Midbrain (tissue), 1 donor: ENCODE results near the gene UBQLNL.

Experiments
- DNase-seq: peaks from one replicate; lab custom pipeline; 2025; lab: John Stamatoyannopoulos, UW

UBQLNL gene

GRCh38 chr11:5516599-5516998 lies at the start of gene UBQLNL:
TSS of gene UBQLNL (minus strand) at chr11:5516699. CDS start at chr11:5516441, 258 bp downstream.
- DNase-seq, result no peak

- DNase-seq, result no peak
Measured at GRCh38 chr11:5564259-5565019, 47.9 kb upstream of the UBQLNL start.

- DNase-seq, result no peak
Measured at GRCh38 chr11:5557751-5558150, 41.3 kb upstream of the UBQLNL start.

GRCh38 chr11:5556596-5557188 lies 40.2 kb upstream of the UBQLNL start:
- no peak for DNase-seq

- no peak for DNase-seq
Measured at GRCh38 chr11:5553343-5553742, 36.8 kb upstream of the UBQLNL start.

GRCh38 chr11:5550440-5551095 lies 34.1 kb upstream of the UBQLNL start:
- DNase-seq, result no peak

GRCh38 chr11:5548440-5548839 lies 31.9 kb upstream of the UBQLNL start, which contains the start of gene OR52H1:
TSS of gene OR52H1 (minus strand) at chr11:5548540. CDS start at chr11:5545505, 3,035 bp downstream.
- DNase-seq, result no peak

- DNase-seq, result no peak
Measured at GRCh38 chr11:5547982-5548381, 31.5 kb upstream of the UBQLNL start.

GRCh38 chr11:5546457-5546856 lies 30.0 kb upstream of the UBQLNL start:
- DNase-seq, result no peak

- no peak for DNase-seq
Measured at GRCh38 chr11:5541427-5541826, 24.9 kb upstream of the UBQLNL start.

GRCh38 chr11:5536482-5536881 lies 20.0 kb upstream of the UBQLNL start:
- DNase-seq, result no peak

GRCh38 chr11:5534046-5534445 lies 17.5 kb upstream of the UBQLNL start:
- no peak for DNase-seq

GRCh38 chr11:5531053-5531831 lies 14.7 kb upstream of the UBQLNL start:
- DNase-seq, result no peak

GRCh38 chr11:5528495-5528894 lies 12.0 kb upstream of the UBQLNL start:
- DNase-seq, result no peak

- no peak for DNase-seq
Measured at GRCh38 chr11:5527716-5528115, 11.2 kb upstream of the UBQLNL start.

GRCh38 chr11:5524756-5525155 lies 8.3 kb upstream of the UBQLNL start:
- no peak for DNase-seq

- no peak for DNase-seq
Measured at GRCh38 chr11:5522308-5522707, 5.8 kb upstream of the UBQLNL start.

- no peak for DNase-seq
Measured at GRCh38 chr11:5521540-5521939, 5.0 kb upstream of the UBQLNL start.

GRCh38 chr11:5514841-5515240 lies 1.7 kb downstream of the UBQLNL start:
- DNase-seq, result no peak

GRCh38 chr11:5509803-5510202 lies 6.7 kb downstream of the UBQLNL start, which contains the start of gene UBQLN3:
TSS of gene UBQLN3 (minus strand) at chr11:5509957. CDS start at chr11:5509558, 399 bp downstream.
- no peak for DNase-seq

GRCh38 chr11:5508605-5509004 lies 7.9 kb downstream of the UBQLNL start:
- DNase-seq, result no peak

- DNase-seq, result no peak
Measured at GRCh38 chr11:5507933-5508305, 8.6 kb downstream of the UBQLNL start.
